K562 (cell line): ENCODE measurements around the gene DGCR8. TPM values are rescaled to one million over a fixed set of nuclear protein-coding genes. Genes with fewer than 3 reads are reported as not detected.

Experiments
- CHD1 ChIP-seq: fragments of 200-600 bp; sonication (generic); IDR thresholded peaks from one replicate; pipeline ENCODE4 v1.6.1; 2012; ENCODE audit warnings: mild to moderate bottlenecking, moderate library complexity, low read length, inconsistent platforms
- CHD7 ChIP-seq: fragments of 200-600 bp; sonication (generic); IDR thresholded peaks from one replicate; pipeline ENCODE4 v1.6.1; 2012; ENCODE audit warnings: mild to moderate bottlenecking, low read depth, low read length, inconsistent platforms
- E2F5 ChIP-seq: sonication (generic); formaldehyde crosslinking; IDR thresholded peaks from 2 replicates; pipeline ENCODE4 v1.8.0; 2022; ENCODE audit warnings: mild to moderate bottlenecking, missing genetic modification reagents
- FOXO4 ChIP-seq: fragments of 450-650 bp; formaldehyde crosslinking; IDR thresholded peaks from 2 replicates; pipeline ENCODE4 v1.4.0; 2020; ENCODE audit warnings: mild to moderate bottlenecking, moderate library complexity
- HOMEZ ChIP-seq: fragments of 250-450 bp; sonication (Bioruptor Pico); IDR thresholded peaks from 2 replicates; pipeline ENCODE4 v1.4.0; 2020; ENCODE audit warnings: mild to moderate bottlenecking, moderate library complexity
- RBBP5 ChIP-seq: fragments of 200-600 bp; sonication (generic); IDR thresholded peaks from 2 replicates; pipeline ENCODE4 v1.6.1; 2012; ENCODE audit warnings: borderline replicate concordance, mild to moderate bottlenecking, low read length, control low read depth, inconsistent platforms; ENCODE audit not compliant: insufficient read depth, poor library complexity, severe bottlenecking
- SREBF1 ChIP-seq: fragments of 150-350 bp; IDR thresholded peaks from 2 replicates; pipeline ENCODE4 v1.6.1; 2014; ENCODE audit warnings: antibody characterized with exemption, low read depth, low read length, borderline replicate concordance
- ZNF311 ChIP-seq: fragments of 250-450 bp; sonication (Bioruptor Pico); IDR thresholded peaks from 2 replicates; pipeline ENCODE4 v1.4.0; 2020; ENCODE audit warnings: mild to moderate bottlenecking, moderate library complexity
- polyA plus RNA-seq, 8 experiments: library from polyadenylated mRNA; depleted of rRNA in 4 of 8; stranded (reverse) in 5 of 8; unstranded in 3 of 8; fragments of >200 nt; fragmentation: Nextera tagmentation in 2 of 8; fragmentation: Illumina TruSeq in 1 of 8; extraction: Ambion mirVana in 2 of 8; extraction: Trizol in 1 of 8; gene quantifications; 2 replicates each; pipeline versions ENCODE4 v1.2.1 to v1.2.3, GENCODE V29; 2011 to 2014; ENCODE audit warnings: inconsistent platforms in 1 of 8, missing spikeins in 1 of 8
- total RNA-seq, 7 experiments: library from RNA; depleted of rRNA in 6 of 7; stranded (reverse); fragments of >200 nt in 6 of 7; fragmentation: Illumina TruSeq in 2 of 7; extraction: Trizol in 2 of 7; gene quantifications; 2 replicates each; pipeline versions ENCODE4 v1.2.1 to v1.2.3, GENCODE V29; 2011 to 2021; ENCODE audit warnings: low replicate concordance in 1 of 7
- TF ChIP-seq, protein P1 (sequence below): fragments of 250-450 bp; sonication (Bioruptor Pico); IDR thresholded peaks from 2 replicates; pipeline ENCODE4 v1.8.0; 2021; ENCODE audit warnings: moderate library complexity, mild to moderate bottlenecking, inconsistent platforms

Gene DGCR8
- total and polyA plus RNA-seq, 9 of the 15 experiments (the other 6 are each of a cell fraction or from before 2014, with no cell fraction given), result 5.9 to 144 (median 80.1) TPM

GRCh38 chr22:20080776-20081654 lies 974 bp downstream of the DGCR8 start (continued):
- TF ChIP-seq E2F5 (CRISPR knock-in tag) (no peak), SREBF1 (peak; percentile 66; the same call in 1 of the 2 replicates), FOXO4 (CRISPR knock-in tag) (peak; percentile 90; the same call in 1 of the 2 replicates), HOMEZ (CRISPR knock-in tag) (0 out of 2 replicates have a peak, but pooled peaks have one; percentile 20), CHD7 (peak; percentile 62), ZNF311 (CRISPR knock-in tag) (peak; percentile 75; the same call in 1 of the 2 replicates), RBBP5 (peak; percentile 69), CHD1 (peak; percentile 99)
- TF ChIP-seq, protein P1, sequence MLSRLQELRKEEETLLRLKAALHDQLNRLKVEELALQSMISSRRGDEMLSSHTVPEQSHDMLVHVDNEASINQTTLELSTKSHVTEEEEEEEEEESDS (CRISPR knock-in tag), result no peak
